ENCODE measurements around the gene NUDT13.
"Not testable (repeated sequence)": the region's sequence is repeated elsewhere in the genome, so short reads cannot be mapped to it uniquely, and the experiment has no call there.

The NUDT13 gene

DNA sequence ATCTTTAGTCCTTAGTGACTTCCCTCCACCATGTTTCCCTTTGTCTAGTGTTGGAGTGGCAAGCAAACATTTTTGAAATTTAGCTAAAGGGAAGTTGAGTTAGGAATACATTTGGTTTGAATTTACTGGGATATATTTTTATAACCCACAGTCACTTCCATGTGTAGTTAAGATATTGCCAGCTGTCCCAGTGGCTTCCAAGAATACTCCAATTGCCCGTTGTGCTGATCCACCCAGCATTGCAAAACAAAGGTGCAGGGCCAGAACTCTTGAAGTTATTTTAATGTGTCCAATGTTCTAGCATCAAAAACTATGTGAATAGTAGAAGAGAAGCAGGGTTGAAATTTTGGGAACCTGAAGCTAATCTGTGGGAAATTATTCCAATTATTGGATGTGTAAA lies 11.1 kb upstream of the NUDT13 start:
- no peak for DNase-seq (ENCODE audit: low read depth, low spot score)

DNA sequence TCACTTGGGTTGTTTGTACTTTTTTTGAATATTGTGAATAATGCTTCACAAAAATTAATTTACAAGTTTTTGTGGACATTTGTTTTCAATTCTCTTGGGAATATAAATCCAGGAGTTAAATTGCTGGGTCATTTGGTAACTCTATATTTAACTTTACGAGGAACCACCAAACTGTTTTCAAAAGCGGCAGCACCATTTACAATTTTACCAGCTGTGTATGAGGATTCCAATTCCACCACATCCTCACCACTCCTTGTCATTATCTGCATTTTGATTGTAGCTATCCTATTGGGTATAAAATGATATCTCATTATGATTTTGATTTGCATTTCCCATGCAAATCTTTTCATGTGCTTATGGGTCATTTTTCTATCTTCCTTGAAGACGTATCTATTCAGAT lies 4.0 kb upstream of the NUDT13 start:
- DNase-seq (ENCODE audit: low read depth, low spot score) = no peak

DNA sequence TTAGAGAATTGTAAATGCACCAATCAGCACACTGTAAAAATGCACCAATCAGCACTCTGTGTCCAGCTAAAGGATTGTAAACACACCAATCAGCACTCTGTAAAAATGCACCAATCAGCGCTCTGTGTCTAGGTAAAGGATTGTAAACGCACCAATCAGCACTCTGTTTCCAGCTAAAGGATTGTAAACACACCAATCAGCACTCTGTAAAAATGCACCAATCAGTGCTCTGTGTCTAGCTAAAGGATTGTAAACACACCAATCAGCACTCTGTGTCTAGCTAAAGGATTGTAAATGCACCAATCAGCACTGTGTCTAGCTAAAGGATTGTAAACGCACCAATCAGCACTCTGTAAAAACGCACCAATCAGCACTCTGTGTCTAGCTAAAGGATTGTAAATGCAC lies 1.0 kb upstream of the NUDT13 start:
- DNase-seq (ENCODE audit: low read depth, low spot score) = not testable (repeated sequence)

DNA sequence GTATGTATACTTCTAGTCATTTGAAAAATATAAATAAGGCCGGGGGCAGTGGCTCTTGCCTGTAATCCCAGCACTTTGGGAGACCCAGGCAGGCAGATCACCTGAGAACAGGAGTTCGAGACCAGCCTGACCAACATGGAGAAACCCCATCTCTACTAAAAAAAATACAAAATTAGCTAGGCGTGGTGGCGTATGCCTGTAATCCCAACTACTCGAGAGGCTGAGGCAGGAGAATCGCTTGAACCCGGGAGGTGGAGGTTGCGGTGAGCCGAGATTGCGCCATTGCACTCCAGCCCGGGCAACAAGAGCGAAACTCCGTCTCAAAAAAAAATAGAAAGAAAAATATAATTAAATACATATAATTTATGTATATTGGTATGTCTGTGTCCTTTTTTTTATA lies 1.8 kb downstream of the NUDT13 start:
- DNase-seq (ENCODE audit: low read depth, low spot score) = not testable (repeated sequence)

DNA sequence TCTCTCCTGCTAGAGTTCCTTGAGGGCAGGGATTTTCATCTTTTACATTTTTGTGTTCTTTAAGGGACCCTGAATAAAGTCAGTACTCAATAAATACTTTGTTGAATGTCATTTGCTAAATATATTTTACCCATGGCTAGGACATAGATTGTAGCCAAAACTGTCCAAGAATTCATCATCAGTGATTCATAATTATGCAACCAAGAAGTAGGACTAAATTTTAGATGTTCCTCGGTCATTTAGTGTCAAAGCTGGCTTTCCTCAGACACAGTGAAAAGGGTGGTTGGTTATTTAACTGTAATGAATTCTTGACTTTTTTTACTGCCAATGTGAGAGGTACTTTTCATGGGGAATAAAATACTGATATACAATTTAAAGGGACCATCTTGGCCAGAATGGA lies 3.3 kb downstream of the NUDT13 start:
- DNase-seq (ENCODE audit: low read depth, low spot score) = no peak

DNA sequence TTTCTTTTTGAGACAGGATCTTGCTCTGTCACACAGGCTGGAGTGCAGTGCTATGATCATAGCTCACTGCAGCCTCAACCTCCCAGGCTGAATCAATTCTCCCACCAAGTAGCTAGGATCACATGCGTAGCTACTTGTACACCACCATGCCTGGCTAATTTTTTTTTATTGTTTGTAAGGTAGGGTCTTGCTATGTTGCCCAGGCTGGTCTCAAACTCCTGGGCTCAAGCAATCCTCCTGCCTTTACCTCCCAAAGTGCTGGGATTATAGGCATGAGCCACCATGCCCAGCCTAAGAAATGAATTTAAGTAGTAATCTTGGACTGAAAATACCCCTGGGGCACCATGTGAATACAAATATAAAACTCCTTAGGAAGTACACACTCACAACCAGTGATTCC lies 5.8 kb downstream of the NUDT13 start:
- DNase-seq (ENCODE audit: low read depth, low spot score) = no peak

DNA sequence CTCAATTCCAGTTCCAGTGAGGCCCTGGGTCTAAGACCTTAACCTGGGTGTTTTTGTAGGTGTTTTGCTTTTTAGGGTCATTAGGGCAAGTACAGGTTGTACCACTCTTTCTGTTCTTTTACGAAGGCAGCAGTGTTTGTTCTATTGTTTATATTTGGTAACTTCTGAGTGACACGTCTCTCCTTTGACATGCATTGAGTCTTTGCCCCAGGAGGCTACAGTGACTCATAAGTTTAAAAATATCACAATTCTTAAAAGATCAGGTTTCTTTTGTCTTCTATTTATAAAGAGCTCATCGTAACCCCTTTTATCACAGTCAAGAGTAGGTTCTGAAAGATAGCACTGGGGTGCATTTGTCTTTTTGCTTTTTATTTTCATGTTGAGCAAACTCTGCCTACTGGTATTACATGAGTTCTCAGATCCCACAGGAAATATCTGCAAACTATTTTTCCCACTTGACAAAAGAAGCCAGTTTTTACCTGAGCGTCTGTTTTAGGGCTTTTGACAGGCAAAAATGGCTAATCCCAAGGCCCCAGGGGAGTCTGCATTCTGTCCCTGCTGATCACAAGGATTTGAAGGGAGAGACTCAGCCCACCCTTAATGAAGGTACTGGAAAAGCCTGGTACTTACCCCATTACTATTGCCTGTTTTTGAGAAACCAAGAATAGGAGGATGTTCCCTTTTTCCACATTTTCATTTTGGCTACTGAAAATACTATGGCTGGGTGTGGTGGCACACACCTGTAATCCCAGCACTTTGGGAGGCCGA lies 7.9 kb downstream of the NUDT13 start:
- no peak for DNase-seq (ENCODE audit: low read depth, low spot score)

DNA sequence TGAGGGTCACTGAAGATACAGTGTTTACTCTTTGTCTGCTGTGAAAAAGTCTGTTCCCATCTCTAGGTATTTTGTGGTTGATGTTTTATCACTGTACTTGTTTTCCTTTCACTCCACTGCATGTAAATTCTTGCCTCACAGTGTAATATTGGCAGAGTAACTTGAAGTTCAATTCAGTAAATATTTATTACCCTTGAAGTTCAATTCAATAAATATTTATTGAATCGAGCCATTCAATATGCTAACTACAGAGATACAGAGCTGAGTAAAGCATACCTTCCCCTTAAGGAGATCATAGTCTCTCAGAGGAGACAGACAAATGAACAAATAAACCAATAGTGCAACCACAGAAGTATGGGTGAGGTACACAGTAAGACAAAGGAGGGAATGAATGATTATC lies 9.2 kb downstream of the NUDT13 start:
- no peak for DNase-seq (ENCODE audit: low read depth, low spot score)

DNA sequence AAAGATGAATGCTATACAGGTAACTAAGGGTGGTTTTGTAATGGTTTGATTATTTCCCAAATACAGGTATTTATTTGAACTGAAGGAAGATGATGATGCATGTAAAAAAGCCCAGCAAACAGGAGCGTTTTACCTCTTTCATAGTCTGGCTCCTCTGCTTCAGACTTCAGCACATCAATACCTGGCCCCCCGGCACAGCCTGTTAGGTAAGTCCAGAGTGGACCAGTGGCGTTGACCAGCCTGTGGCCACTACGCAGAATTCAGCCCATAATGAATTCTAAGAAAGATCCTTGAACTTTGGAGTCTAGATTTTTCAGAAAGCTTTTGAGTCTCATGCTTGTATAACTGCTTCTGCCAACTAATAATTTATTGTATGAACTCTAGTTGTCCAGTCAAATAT lies 9.7 kb downstream of the NUDT13 start:
- DNase-seq (ENCODE audit: low read depth, low spot score) = no peak

DNA sequence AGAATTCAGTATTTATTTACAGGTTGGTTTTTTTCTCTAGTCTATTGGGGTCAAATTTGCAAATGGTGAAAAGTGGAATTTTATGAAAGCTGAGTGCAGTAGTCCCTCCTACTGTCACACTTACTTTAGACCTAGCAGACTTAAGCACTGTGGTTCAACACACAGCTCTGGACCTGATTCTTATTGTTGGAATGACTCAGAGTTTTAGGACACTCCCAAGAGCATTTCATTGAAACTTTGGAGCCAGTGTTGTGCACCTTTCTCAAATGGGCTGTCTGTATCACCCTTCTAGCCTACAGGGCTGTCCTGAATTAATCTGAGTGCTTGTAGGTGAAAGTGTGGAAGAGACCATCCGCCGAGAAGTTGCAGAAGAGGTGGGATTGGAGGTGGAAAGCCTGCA lies 16.1 kb downstream of the NUDT13 start:
- no peak for DNase-seq (ENCODE audit: low read depth, low spot score)

DNA sequence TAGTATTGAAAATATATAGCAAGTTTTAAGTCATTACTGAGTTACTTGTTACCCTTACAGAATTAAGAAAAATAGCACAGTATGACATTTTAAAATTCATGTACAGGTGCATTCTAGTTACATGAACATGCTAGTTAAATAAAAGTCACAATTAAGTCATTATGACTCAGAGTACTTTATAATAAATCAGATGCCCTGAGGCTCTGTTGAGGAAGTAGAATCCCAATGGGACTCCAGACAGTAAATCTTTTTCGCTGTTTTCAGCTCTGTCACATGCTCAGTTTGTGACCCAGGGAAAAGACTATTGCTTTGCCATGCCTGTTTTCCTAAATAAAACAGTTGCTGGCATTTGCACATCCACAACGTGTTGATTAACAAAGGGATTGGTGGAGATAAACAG lies 21.0 kb downstream of the NUDT13 start:
- no peak for DNase-seq (ENCODE audit: low read depth, low spot score)

DNA sequence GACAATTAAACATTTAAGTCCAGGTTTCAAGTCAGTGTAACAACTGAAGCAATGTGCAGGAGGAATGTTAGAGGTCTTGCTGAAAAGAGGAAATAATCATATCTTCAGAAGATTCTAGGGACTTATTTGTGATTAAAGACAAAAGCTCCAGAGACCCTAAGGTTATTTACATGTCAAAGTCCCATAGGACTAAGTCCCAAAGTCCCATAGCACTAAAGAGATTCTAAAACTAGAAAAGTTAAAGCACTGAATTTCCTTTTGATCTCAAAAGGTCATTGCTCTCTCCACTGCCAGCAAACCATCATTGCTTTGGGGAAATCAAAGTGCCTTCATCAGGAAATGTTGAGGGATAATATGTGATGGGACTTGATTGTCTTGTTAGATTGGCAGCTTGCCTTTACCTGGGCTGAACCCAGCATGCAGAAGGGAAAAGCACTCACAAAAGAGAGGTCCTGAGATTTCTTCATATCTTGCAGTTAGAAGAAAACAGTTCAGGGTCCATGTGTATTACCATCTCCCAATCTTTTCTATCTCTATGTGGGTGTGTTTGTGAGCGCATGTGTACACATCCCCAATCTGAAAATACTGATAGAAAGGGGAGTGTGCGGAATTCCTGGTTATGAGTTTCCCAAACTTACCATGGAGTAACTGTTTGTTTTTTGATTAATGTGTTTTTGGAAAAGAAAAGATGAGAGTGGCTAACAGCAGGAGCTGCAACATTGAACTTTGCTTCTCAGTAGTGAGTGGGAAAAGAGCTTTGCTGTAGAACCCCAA lies 21.8 kb downstream of the NUDT13 start:
- DNase-seq (ENCODE audit: low read depth, low spot score) = no peak

DNA sequence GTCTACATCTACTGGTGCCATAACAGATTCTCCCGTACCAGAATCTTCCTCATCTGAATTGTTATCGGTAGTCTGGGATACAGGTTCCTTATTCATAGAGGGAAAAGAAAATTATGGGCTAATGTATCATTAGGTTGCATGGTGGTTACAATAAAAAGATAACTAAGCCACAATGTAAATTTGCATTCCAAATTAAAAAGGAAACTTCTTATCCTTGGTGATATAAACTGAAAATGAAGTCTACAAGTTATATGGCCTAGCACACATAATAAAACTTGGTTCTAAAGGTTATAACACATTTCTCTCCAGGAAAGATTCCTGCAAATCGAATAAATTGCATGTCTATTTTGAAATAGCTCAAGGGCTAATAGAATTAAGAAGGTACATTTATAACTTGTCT lies 24.5 kb downstream of the NUDT13 start:
- no peak for DNase-seq (ENCODE audit: low read depth, low spot score)

DNA sequence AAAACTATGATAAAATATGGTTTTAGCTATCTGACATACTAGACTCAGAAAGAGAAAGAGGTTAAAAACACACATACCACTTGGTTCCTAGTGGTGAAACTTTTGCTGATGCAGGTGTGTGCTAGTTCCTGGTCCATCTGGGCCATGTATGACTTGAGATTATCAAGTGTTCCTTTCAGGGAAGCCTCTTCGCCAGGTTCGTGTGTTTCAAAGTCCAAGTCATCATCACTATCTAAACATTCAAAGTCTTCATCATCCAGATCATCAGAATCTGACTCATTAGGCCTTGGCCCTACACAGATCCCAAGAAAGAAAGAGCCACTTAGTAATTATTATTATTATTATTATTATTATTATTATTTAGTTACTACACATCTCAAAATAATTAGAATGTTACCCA lies 26.4 kb downstream of the NUDT13 start:
- DNase-seq (ENCODE audit: low read depth, low spot score) = no peak

DNA sequence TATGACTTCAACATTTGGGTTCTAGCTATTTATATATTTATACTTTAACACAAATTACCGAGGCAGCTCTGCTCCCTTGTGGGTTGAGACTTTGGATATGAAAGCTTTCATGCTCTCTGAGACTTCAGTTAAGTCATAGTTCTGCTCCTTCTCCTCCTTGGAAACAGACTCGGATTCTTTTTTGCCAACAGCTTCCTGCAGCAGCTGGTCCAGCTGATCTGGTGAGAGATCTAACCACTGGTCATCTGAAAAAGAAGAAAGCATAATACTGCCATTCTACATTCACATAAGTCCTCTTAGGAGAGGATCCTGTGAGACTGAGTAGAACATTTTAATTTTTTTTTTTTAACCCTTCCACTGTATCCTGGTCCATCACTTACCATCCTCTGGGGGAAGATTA lies 29.0 kb downstream of the NUDT13 start:
- DNase-seq (ENCODE audit: low read depth, low spot score) = no peak

DNA sequence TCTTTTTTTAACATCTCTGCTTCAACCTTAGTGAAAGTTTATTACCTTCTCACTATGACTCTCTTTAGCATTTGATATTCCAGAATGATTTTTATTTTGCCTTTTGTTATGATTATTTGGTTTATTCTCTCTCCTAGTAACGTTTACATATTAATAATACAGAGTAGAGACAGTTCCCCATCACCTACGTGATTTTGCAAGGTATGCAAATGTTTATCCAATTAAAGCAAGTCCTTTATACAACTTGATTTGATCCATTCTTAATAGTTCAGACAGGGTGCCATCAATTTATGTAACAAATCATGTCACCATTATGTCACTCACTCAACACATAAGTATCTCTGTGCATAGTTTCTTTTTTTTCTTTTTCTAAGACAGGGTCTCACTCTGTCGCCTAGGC lies 31.3 kb downstream of the NUDT13 start:
- DNase-seq (ENCODE audit: low read depth, low spot score) = no peak

DNA sequence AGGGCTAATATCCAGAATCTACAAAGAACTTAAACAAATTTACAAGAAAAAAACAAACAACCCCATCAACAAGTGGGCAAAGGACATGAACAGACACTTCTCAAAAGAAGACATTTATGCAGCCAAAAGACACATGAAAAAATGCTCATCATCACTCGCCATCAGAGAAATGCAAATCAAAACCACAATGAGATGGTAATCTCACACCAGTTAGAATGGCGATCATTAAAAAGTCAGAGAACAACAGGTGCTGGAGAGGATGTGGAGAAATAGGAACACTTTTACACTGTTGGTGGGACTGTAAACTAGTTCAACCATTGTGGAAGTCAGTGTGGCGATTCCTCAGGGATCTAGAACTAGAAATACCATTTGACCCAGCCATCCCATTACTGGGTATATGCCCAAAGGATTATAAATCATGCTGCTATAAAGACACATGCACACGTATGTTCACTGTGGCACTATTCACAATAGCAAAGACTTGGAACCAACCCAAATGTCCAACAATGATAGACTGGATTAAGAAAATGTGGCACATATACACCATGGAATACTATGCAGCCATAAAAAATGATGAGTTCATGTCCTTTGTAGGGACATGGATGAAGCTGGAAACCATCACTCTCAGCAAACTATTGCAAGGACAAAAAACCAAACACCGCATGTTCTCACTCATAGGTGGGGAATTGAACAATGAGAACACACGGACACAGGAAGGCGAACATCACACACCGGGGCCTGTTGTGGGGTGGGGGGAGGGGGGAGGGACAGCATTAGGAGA lies 40.6 kb downstream of the NUDT13 start:
- DNase-seq (ENCODE audit: low read depth, low spot score) = not testable (repeated sequence)

DNA sequence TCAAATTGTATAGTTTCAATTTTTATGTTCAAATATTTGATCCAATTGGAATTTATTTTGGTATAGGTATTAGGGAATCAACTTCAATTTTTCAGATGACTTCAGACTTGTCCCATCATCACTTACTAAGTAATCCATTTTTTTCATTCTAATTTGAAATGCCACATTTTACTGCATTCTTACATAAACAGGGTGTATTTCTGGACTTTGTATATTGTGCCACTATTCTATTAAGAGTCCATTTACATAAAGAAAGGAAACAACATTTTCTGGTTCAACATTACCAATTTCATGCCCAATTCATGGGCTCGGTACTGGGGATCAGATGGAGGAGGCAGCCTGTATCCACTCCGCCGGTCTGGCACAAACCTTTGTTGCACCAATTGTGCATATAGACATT lies 41.8 kb downstream of the NUDT13 start:
- no peak for DNase-seq (ENCODE audit: low read depth, low spot score)

DNA sequence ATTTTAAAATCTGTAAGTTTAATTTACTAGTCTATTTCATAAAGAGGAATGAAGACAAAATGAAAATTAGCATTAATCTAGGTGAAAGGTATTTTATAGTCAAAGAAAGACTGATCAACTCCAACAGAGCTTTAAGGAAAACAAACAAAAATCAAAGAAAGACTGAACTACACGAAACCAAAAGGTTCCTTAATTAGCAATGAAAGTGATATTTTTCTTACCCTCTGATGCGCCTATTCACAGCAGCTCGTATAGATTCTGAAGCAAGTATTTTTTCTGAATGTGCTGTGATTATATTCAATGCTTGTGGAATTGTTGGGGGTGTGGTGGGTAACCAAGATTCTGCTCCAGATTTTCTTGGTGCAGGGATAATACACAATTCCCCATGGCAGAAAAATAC lies 45.8 kb downstream of the NUDT13 start:
- no peak for DNase-seq (ENCODE audit: low read depth, low spot score)

DNA sequence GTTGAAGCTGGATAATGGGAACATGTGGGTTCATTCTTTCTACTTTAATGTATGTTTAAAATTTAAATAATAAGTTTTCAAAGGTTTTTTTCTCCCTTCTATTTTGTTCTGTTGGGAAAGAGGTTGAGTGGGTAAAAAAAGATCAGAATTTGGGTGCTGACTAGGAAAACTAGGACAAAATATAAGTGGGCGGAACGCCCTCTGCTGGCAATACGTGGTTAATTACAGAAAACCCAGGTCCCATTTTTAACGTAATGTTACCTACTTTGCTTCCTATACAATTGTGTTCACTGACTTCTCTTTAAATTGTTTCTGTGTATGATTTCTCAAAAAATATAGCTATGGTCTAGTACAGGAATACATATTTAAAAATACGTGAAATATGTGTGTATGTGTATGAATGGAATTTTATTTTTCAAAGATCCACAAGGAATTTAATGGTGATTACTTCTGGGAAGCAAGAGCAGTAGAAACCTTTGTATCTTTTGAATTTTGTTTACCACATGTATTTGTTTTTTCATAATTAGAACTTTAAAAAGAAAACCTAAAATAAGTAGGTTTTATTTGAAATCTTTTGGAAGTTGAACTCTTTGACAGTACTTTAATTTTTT lies 48.9 kb downstream of the NUDT13 start:
- peak; percentile 12 for DNase-seq (ENCODE audit: low read depth, low spot score)

DNA sequence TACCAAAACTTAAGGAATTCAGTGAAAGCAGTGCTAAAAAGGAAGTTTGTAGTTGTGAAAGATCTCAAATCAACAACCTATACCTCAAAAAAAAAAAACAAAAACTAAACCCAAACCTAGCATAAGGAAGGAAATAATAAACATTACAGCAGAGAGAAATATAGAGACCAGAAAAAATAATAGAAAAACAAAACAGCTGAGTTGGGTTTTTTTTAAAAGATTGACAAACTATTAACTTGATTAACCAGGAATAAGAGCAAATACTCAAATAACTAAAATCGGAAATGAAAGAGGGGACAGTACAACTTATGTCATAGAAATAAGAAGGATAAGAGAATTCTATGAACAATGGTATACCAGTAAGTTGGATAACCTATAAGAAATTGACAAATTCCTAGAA lies 50.8 kb downstream of the NUDT13 start:
- DNase-seq (ENCODE audit: low read depth, low spot score) = no peak

DNA sequence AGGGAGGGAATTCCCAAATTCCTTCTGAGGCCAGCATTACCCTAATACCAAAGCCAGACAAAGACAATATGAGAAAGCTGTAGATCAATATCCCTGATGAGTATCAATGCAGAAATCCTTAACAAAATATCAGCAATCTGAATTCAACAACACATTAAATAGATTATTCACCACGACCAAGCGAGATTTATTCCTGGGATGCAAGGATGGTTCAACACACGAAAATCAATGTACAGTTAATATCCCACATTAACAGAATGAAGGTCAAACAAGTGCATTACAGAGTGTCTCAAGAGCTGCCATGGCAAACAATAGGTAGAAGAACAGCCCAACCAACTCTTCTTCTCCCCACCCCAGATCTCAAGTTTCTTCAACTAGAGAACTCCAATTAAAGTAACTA lies 51.4 kb downstream of the NUDT13 start:
- no peak for DNase-seq (ENCODE audit: low read depth, low spot score)

All from activated naive CD8-positive, alpha-beta T cell treated with anti-CD3 and anti-CD28 coated beads, Interleukin-2, amount 50 U/mL, for 16 hours (primary cell).